ENCODE data around the gene IL15RA.
"Not testable (repeated sequence)": the region's sequence is repeated elsewhere in the genome, so short reads cannot be mapped to it uniquely, and the experiment has no call there.

IL15RA gene

DNA sequence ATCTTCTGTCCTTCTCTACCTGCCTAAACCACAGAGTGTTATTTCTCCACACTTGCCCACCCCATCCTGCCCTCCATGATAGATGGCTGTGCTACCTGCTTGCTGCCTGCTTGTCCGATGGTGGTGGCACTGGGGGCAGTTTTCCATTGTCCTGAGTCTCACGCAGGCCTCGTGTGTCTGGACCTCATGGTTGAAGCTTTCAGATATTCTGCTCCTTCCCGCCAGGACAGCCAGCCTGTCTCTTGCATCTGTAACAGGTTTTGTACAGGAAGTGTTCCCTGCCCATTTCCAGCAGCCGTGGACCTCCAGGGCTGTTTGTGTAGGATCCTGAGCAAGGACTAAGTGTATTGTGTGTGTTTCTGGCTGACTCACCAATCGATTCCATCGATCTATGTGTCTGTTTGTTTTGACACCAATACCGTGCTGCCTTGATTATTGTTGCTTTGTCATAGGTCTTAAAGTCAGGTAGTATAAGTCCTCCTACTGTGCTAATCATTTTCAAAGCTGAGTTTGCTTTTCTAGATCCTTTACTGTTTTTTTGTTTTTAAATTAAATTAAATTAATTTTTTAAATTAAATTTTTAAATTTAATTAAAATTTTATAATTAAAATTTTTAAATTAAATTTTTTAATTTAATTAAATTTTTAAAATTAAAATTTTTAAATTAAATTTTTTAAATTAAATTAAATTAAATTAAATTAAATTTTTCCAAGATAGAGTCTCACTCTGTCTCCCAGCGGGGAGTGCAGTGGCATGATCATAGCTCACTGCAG is 8.5 kb downstream of the IL15RA start:
- no peak for DNase-seq

DNA sequence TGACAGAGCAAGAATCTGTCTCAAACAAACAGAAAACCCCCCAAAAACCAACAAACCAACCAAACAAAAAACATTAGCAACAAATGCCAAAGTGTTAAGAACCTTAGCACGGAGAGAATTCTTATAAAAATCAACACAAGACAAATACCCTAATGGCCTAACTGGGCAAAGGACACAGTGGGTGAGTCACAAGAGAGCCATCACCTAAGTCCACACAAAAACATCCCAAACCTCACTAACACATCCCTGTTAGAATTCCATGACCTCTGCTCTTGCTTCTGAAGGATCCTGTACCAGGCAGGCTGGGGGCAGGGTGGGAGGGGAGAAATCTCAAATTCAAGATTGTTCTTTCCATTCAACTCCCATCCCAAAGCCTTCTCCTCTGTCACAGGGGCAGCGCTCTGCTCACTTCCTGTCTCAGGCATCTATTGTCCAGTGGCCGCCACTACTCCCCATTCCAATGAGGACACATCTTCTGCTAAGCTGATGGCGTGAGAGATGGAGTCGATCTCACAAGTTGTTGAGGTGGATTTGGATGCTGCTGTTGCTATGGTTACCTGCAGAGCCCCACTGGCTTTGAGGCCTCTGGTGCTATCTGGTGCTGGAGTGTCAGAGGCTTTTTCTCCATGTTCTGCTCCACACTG is 9.2 kb downstream of the IL15RA start:
- no peak for DNase-seq

DNA sequence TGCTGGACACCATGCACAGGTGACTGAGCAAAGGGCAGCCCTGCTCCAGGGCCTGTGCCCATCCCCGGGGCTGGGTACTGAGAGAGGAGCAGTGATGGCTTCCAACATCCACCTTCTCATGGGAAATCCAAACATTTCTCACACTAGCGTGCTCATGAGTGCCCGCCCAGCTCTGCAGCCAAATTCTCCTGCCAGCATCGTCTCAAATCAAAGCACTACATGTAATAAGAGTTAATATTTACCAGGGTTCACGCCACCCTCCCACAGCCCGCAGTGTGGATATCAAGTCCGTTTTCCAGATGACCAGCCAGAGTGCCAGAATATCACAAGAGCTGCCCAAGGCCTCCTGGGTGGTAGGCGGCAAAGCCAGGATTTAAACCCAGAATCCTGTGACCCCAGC is 12.1 kb downstream of the IL15RA start:
- DNase-seq, result no peak

DNA sequence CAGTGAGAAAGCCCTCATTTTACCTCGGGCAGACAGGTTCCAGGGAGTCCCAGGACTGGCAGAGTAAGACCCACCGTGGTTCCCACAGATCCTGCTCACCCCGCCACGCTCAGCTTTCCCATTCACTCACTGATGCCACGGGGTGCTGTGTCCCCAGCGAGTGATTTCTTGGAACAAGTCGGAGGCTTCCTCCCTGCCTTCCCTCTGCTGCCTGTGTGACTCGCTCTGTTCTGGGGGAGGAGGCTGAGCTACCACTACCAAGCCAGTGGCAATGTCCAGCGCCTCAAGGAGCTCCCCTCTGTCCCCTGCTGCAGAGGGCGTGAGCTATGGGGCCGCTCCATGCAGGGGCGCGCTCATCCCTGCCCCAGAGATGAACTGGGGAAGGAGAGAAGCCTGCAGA is 12.6 kb downstream of the IL15RA start:
- no peak for DNase-seq

DNA sequence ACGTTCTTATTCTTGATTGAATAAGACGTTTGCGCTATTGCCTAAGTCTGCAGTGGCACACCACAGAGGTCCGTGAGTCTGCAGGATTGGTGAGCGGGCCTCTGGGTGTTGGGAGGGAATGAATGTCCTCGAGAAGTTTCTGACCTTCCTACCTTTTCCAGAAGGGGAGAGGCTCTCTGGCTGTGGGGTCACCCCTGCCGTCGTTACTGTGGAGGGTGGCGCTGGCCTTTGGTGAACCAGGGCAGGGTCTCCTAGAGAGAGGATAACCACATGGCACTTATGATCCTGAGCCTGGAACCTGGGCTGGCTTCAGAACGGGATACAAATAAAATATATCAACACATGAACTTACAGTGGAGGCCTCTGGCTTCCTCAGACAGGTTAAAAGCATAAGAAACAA is 13.8 kb downstream of the IL15RA start:
- DNase-seq, result no peak

DNA sequence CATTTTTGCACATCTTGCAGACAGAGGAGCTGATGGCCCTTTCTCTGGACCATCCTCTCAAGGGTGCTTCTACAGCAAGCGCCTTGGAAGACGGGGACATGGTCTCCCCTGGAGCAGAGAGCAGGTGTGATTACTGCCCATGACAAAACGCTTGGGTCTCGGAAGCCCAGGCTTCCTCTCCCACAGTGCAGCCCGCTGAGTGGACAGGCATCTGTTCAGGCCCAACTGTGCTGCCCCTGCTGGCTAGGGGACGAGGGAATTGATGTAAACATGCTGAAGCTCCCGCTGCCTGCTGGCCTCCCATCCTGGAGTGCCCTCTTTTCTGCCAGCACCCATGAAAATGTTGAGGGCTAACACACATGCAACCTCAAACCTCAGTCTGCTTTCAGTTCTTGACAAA is 14.3 kb downstream of the IL15RA start:
- no peak for DNase-seq

DNA sequence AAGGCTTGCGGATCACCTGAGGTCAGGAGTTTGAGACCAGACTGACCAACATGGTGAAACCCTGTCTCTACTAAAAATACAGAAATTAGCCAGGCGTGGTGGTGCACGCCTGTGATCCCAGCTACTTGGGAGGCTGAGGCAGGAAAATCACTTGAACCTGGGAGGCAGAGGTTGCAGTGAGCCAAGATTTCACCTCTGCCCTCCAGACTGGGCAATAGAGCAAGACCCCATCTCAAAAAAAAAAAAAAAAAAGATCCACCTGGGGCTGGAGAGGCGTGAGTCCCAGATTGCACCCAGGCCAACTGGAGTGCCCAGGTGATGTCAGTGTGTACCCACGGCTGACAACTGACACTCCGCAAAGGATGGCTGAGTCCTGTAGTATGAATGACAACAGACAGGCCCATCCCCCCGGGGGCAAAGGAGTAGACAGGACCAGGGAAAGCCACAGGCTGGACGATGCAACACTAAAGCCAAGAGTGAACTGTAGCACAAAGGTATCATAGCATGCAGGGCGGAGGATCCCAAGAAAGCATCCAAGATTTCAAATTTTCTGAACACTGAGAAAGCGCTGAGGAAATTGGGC is 14.9 kb downstream of the IL15RA start:
- DNase-seq, result not testable (repeated sequence)

DNA sequence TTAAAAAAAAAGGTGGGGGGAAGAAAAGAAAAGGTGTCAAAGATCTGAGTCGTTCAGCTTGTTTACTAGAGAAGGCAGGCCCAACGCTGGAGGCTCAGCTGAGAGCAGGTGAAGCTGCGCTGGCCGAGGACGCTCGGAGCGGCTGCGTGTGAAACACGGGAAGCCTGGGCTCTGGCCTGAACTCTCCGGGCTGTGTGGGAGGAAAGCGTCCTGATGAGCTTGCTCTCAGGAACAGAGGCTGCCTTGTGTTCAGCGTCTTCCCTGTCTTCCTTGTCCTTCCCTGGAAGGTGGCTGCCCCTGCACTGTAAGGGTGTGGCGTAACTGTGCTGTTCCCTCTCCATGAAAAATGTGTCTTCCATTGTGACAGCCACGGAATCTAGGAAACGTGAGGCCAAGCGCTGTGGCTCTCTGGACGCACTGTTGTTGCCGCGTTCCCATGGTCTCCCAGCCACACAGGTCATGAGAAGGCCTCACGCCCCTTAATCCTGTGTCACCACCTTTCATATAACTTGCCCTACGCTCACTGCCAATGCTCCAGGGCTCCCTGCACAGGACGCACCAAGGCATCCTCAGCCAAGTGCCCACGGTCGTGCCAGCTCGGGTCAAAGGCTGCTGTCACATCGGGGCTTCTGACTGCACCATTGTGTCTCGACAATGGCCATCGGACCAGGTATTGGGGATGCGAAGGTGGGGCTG is 15.8 kb downstream of the IL15RA start:
- no peak for DNase-seq

DNA sequence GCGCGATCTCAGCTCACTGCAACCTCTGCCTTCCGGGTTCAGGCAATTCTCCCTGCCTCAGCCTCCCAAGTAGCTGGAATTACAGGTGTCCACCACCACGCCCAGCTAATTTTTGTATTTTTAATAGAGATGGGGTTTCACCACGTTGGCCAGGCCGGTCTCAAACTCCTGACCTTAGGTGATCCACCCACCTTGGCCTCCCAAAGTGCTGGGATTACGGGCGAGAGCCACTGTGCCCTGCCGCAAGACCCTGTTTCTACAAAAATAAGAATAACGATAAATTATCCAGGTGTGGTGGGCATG is 16.4 kb downstream of the IL15RA start:
- DNase-seq, result not testable (repeated sequence)

DNA sequence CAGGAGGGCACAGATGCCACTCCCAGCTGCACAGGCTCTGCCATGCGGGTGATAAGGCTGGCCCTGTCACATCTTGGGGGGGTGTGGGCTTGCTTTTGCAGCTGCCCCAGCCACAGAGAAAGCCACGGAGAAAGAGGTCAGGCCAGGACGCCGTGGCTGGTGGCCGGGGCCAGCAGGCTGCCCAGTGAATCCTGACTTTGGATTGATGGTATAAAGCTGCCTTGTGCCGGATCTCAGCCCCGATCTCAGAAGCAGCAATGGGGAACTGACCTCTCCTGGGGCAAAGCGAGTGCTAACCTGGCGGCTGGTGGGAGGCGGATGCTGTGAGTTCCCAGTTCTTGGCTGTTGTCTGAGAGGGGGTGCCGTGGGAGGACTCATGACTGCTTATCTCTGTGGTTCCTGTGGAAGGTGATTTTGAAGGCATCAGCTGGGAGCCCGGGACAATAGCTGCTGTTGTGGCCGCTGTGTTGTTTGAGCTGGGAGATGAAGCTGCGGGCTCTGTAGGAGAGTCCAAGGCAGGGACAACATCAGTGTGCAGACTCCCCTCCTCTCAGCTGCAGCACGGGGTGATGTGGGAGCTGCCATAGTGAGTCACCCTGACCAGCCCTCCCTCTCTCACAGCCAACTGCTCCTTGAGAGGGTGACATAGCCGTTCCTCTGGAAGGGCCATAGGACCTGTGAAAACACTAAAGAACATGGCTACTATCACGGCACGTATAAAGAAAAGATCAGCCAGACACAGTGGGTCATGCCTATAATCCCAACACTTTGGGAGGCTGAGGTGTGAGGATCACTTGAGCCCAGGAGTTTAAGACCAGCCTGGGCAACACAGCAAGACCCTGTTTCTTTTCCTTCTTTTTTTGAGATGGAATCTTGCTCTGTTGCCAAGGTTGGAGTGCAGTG is 17.0 kb downstream of the IL15RA start:
- no peak for DNase-seq

DNA sequence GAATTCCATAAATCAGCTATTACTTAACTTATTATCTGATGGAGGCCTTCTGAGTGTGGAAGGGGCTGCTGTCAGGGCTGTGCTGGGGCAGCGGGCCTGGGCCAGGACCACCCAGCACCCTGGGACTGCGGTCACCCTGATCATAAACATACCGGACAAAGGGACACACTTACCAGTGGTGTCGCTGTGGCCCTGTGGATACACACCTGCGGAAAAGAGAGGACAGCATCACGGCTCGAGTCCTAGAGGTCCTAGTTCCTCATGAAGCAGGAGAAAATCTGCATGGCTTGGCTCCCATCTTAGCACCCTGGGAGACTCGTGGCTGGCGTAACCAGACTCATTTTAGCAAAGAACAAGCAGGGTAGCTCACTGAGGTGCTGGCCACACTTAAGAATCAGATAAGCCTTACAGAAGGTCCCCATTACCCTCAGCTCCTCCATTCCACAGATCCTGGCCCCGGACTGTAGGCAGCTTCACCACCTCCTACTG is 17.7 kb downstream of the IL15RA start:
- no peak for DNase-seq

DNA sequence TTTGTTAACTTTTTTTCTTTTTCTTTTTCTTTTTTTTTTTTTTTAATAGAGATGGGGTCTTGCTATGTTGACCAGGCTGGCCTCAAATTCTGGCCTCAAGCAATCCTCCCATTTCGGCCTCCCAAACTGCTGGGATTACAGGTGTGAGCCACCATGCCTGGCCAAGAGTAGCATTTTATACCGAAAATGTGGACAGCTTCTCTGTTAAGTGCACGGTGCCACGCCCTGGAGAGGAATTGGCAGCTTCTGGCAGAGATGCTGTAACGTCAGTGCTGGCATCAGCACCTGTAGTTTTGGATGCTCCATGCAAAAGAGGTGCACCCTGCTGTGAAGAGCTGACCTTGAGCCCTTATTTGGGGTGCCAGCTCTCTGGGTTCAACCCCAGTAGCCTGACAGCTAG is 18.2 kb downstream of the IL15RA start:
- no peak for DNase-seq

DNA sequence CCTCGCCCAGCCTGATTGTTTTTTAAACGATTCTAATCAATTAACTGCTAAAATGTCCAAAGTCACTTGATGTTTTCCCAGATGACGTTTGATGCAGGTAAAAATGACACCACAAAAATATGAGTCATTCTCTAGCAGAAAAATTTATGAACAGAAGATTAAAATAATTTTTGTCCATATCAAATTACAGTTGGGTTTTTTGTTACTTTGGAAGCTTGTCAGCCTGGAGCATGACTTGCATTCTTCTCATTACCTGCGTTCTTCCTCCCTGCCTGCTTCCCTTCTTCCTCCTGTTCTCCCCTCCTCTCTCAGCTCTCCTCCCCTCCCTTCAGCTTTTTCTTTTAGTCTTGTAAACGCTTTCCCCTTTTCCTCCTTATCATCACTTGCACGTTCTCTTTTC is 18.7 kb downstream of the IL15RA start:
- no peak for DNase-seq

DNA sequence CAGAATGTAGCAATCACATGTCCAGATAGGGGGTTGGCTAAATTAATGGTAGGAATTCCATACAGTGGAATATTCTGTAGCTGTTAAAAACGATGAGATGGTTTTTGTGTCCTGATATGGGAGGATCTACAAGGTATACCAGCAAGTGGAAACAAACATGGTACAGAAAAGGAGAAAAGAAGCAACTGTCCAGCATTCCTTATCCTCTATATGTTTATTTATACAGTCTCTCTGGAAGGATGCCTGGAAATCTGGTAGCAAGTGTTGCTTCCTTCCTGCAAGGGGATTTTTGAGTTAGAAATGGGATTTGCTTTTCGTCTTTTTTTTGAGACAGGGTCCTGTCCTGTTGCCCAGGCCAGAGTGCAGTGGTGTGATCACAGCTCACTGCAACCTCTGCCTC is 19.3 kb downstream of the IL15RA start:
- DNase-seq, result no peak

DNA sequence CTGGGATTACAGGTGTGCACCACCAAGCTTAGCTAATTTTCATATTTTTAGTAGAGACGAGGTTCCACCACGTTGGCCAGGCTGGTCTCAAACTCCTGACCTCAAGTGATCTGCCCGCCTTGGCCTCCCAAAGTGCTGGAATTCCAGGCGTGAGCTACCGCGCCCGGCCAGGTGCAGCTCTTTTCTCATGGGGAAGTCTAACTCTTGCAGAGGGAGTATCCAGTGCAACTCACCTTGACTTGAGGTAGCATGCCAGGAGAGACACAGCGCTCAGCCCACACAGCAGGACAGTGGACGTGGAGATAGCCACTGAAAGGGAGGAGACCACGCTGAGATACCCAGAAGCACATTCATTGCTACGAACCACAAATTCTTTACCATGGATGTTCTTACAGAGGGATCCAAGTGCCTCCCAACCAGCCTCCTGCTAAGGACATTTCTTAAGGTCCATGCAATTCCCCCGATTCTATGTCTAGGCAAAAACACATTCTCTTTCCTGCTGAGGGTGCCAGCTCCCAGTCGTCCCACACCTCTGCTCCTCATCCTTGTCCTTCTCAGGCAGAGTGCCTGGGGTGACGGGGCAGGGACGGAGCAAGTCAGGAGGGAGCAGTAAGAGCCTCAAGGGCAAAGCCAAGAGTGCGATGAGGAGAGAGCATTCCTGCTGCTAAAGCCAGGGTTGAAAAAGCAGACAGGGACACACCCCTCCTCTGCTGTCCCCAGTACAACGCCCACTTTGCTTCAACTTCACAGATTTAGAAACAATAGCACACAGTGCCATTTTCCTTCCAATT is 21.0 kb downstream of the IL15RA start:
- DNase-seq, result no peak

DNA sequence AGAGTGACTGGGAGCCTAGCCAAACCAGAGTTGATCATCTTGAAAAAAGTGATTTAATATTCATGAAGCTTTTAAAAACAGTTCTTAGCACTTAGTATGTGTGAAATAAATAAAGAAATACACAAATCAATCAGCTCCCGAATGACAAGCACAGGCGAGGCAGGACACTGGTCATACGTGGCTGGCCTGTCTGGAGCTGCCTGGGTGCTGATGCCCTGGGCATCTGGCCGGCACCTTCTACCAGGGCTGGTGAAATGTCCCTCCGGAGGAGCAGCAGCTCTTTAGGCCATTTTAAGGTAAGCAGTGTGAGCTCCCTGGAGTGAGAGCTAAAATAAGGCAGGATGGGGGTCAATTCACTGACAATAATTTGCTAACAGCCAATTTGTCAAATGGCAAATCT is 23.7 kb downstream of the IL15RA start:
- no peak for DNase-seq

DNA sequence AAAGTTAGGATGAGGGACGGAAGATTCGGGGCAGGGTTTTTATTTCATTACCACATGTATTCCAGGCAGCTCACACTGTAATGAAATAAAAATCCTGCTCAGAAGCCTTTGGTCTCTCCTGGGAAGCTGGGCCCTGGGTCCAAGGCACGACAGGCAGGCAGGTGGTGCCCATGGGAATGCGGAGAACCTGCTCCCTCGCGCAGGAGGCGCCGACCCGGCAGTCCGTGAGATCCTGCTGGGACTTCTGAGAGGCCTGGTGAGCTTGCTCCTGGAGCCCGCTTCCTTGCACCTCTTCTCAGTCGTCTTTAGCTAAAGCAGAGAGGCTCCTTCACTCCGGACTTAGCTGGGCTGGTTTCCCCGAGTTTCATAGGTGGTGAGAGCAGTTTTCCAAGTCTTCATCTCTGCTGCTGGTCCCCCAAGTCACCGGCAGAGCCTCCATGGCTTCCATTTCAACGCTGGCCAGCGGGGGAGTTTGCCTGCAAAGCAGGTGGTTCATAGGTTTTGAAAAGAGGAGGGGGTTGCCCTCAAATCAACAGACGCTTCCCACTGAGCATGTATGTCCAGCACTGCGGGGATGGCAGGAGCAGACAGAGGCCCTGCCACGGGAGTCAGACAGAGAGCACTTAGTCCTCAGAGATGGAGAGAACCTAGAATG is 24.5 kb downstream of the IL15RA start:
- no peak for DNase-seq

DNA sequence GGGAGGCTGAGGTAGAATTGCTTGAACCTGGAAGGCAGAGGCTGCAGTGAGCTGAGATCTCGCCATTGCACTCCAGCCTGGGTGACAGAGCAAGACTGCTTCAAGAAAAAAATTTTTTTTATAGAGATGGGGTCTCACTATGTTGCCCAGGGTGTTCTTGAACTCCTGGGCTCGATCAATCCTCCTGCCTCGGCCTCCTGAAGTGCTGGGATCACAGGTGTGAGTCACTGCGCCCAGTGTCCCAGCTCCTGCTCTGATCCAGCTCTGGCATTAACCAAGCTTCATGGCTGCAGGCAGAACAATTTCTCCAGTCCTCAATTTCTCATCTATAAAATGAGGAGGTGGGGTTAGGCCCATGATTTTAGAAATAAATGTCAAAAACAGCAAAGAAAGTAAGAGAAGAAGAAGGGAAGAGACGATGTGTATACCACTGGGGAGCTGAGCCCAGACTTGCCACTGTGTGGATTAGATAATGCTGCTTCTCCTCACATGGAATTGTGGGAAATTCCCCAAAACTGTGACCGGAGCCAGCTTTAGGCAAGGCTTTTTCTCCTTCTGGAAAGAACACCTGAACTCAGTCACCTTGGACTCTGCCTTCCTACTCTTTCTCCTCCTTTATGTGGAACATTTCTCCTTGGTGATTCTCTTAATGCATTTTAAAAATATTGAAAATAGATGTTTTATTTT is 25.5 kb downstream of the IL15RA start:
- DNase-seq, result no peak

DNA sequence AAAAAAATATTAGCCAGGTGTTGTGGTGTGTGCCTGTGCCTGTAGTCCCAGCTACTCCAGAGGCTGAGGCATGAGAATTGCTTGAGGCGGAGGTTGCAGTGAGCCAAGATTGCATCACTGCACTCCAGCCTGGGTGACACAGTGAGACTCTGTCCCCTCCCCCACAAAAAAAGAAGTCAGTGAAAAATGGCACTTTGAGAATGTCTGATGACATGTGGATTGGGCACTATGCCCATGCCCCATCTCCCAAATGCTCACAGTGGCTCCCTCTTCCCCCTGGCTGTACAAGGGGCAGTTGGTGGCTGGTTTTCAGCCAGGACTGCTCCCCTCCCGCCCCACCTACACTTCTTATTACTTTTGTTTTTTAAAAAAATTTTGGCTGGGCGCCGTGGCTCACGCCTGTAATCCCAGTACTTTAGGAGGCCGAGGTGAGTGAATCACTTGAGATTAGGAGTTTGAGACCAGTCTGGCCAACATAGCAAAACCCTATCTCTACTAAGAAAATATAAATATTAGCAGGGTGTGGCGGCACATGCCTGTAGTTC is 26.1 kb downstream of the IL15RA start:
- peak in 1 of 2 donors; percentile 39 for DNase-seq

DNA sequence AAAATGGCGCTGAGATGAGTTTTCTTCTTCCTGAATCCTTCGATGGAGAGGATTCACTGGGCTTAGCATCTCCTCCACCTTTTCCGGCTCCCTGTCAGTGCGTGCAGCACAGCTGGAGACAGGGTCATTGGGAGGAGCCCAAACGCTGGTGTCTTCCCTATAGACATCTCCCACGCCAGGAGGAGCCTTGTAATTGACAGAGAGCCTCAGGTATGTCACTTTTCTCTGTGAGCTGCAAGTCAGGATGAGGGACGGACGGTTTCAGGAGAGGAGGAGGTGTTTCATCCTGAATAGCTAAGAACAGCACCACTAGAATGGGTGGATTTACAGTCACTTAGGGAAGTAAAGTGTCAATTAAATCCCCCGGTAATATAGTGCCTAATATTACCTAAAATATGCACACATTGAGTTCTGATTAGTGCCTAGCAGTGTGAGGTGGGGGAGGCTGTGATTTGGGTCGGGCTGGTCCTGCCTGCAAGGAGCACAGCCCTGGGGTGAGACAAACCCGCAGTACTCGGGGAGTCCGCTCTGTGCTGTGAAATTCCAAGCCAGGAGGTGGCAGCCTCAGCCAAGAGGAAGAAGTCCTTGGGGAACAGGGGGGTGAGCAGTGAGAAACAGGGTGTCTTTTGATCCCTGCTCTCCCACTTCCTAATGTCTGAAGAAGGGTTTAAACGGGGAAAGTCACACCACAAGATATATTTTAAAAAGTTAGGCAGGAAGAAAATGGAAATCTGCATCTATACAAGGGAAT is 28.2 kb downstream of the IL15RA start:
- peak; percentile 26 to 40 for DNase-seq
